GM18502 (cell line): ENCODE results near the gene UFC1.
"Not testable (repeated sequence)": the region's sequence is repeated elsewhere in the genome, so short reads cannot be mapped to it uniquely, and the experiment has no call there.

Experiments used
- ATAC-seq: cut with Tn5 transposase; IDR thresholded peaks from one replicate; pipeline ENCODE4 v1.9.1; 2021; ENCODE audit warnings: mild to moderate bottlenecking; ENCODE audit not compliant: unreplicated experiment, poor library complexity

UFC1 gene

GRCh38 chr1:161153682-161154337 lies at the start of gene UFC1:
UFC1 (plus strand) TSS chr1:161153978; CDS start chr1:161153998, 20 bp downstream.
- ATAC-seq: peak; percentile 90

GRCh38 chr1:161106431-161106830 lies 47.3 kb upstream of the UFC1 start:
- ATAC-seq: no peak

- ATAC-seq: no peak
These were observed 42.7 kb upstream of the UFC1 start for GRCh38 chr1:161111117-161111516.

GRCh38 chr1:161111527-161111926 lies 42.3 kb upstream of the UFC1 start:
- no peak for ATAC-seq

GRCh38 chr1:161113915-161114314 lies 39.9 kb upstream of the UFC1 start:
- ATAC-seq: no peak

GRCh38 chr1:161114556-161114955 lies 39.2 kb upstream of the UFC1 start:
- no peak for ATAC-seq

- ATAC-seq: no peak
These were observed 38.6 kb upstream of the UFC1 start for GRCh38 chr1:161115132-161115711.

GRCh38 chr1:161115961-161116360 lies 37.8 kb upstream of the UFC1 start:
- not testable (repeated sequence) for ATAC-seq

GRCh38 chr1:161117759-161118581 lies 35.8 kb upstream of the UFC1 start, which contains the start of the genes NIT1 and PFDN2:
NIT1 (plus strand) TSS chr1:161118105; CDS start chr1:161118177, 72 bp downstream.
PFDN2 (minus strand) TSS chr1:161118037; CDS start chr1:161118026, 11 bp downstream.
- ATAC-seq: peak; percentile 80

GRCh38 chr1:161119092-161119903 lies 34.5 kb upstream of the UFC1 start:
- peak; percentile 58 for ATAC-seq

GRCh38 chr1:161121042-161121650 lies 32.6 kb upstream of the UFC1 start:
- ATAC-seq: no peak

GRCh38 chr1:161121834-161122233 lies 31.9 kb upstream of the UFC1 start:
- no peak for ATAC-seq

GRCh38 chr1:161122967-161123366 lies 30.8 kb upstream of the UFC1 start:
- no peak for ATAC-seq

GRCh38 chr1:161127649-161128048 lies 26.1 kb upstream of the UFC1 start:
- ATAC-seq: no peak

GRCh38 chr1:161128591-161129420 lies 25.0 kb upstream of the UFC1 start:
- ATAC-seq: no peak

GRCh38 chr1:161130266-161130665 lies 23.5 kb upstream of the UFC1 start:
- ATAC-seq: no peak

- ATAC-seq: no peak
These were observed 22.0 kb upstream of the UFC1 start for GRCh38 chr1:161131523-161132409.
